K562 (cell line): ENCODE measurements around the gene OPCML.

Experiments
- BMI1 ChIP-seq: fragments of 150-350 bp; IDR thresholded peaks from 2 replicates; pipeline ENCODE4 v1.6.1; 2014; ENCODE audit warnings: low read length
- TAF7 ChIP-seq: fragments of 450-650 bp; IDR thresholded peaks from 2 replicates; pipeline ENCODE4 v1.6.1; 2016; ENCODE audit warnings: missing genetic modification characterization, missing compliant biosample characterization
- TF ChIP-seq, protein P1 (sequence below), 2 experiments: fragments of 450-650 bp; formaldehyde crosslinking in 1 of 2; IDR thresholded peaks; 2 replicates each; pipeline versions ENCODE4 v1.4.0 to v1.6.1; 2014 to 2020; ENCODE audit warnings: mild to moderate bottlenecking in 2 of 2, borderline replicate concordance in 1 of 2, low read depth in 1 of 2

DNA sequence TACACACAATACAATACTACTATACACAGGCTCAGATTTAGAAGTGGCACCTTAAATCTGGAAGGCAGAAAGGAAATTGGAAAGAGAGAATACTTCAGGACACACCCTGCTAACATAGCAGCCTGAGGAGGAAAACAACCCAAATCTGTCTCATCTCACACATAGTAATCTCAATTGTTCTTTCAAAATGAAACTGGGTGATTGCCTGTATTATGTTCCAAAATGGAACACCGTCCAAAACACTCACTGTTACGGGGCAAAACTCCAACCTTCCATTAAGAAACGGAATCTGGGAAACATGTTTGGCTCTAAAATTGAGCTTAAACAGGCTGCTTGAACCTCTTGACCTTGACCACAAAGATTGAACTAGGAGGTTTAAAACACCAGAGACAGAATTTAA is 572.6 kb downstream of the OPCML start:
- no peak for TF ChIP-seq TAF7 (tag)
- TF ChIP-seq, protein P1, sequence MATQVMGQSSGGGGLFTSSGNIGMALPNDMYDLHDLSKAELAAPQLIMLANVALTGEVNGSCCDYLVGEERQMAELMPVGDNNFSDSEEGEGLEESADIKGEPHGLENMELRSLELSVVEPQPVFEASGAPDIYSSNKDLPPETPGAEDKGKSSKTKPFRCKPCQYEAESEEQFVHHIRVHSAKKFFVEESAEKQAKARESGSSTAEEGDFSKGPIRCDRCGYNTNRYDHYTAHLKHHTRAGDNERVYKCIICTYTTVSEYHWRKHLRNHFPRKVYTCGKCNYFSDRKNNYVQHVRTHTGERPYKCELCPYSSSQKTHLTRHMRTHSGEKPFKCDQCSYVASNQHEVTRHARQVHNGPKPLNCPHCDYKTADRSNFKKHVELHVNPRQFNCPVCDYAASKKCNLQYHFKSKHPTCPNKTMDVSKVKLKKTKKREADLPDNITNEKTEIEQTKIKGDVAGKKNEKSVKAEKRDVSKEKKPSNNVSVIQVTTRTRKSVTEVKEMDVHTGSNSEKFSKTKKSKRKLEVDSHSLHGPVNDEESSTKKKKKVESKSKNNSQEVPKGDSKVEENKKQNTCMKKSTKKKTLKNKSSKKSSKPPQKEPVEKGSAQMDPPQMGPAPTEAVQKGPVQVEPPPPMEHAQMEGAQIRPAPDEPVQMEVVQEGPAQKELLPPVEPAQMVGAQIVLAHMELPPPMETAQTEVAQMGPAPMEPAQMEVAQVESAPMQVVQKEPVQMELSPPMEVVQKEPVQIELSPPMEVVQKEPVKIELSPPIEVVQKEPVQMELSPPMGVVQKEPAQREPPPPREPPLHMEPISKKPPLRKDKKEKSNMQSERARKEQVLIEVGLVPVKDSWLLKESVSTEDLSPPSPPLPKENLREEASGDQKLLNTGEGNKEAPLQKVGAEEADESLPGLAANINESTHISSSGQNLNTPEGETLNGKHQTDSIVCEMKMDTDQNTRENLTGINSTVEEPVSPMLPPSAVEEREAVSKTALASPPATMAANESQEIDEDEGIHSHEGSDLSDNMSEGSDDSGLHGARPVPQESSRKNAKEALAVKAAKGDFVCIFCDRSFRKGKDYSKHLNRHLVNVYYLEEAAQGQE (IDR thresholded peaks at IDR 0.05; ENCODE audit: borderline replicate concordance): no peak
- TF ChIP-seq, protein P1 (CRISPR knock-in tag; IDR thresholded peaks at IDR 0.05; ENCODE audit: low read depth): no peak
- TF ChIP-seq BMI1: no peak
